Neural cell (in vitro differentiated cells): Measurements from ENCODE around the gene CD72. TPM values are rescaled to one million over a fixed set of nuclear protein-coding genes. Genes with fewer than 3 reads are reported as not detected.
"Not testable (repeated sequence)": the region's sequence is repeated elsewhere in the genome, so short reads cannot be mapped to it uniquely, and the experiment has no call there.

Experiments
- H2AFZ ChIP-seq: fragments of 200-600, 300-800 bp; sonication (generic), shearing (Covaris generic); 2 replicates; pipeline ENCODE4 v1.6.0; 2014; ENCODE audit warnings: low read depth, mild to moderate bottlenecking, antibody characterized with exemption, low read length, moderate library complexity
- H3F3A ChIP-seq: fragments of 200-600 bp; shearing (Covaris generic); 2 replicates; pipeline ENCODE4 v1.6.1; 2016; ENCODE audit warnings: mild to moderate bottlenecking, moderate library complexity, mixed read lengths, antibody characterized with exemption, low read length; ENCODE audit not compliant: insufficient read depth, poor library complexity, severe bottlenecking
- H3K27ac ChIP-seq: fragments of 200-600, 300-800 bp; sonication (generic), shearing (Covaris generic); 2 replicates; pipeline ENCODE4 v1.5.1; 2014; ENCODE audit warnings: mild to moderate bottlenecking, low read length, moderate library complexity
- H3K27me3 ChIP-seq: fragments of 300-800, 200-600 bp; sonication (generic), shearing (Covaris generic); 2 replicates; pipeline ENCODE4 v1.6.0; 2014; ENCODE audit warnings: mild to moderate bottlenecking, low read depth, low read length, moderate library complexity; ENCODE audit not compliant: insufficient read depth
- H3K36me3 ChIP-seq: fragments of 300-800, 200-600 bp; sonication (generic), shearing (Covaris generic); 2 replicates; pipeline ENCODE4 v1.5.1; 2014; ENCODE audit warnings: mild to moderate bottlenecking, antibody characterized with exemption, low read length, moderate library complexity; ENCODE audit not compliant: insufficient read depth
- H3K4me2 ChIP-seq: fragments of 300-800, 200-600 bp; sonication (generic), shearing (Covaris generic); 2 replicates; pipeline ENCODE4 v1.6.0; 2014; ENCODE audit warnings: mild to moderate bottlenecking, low read length
- H3K4me3 ChIP-seq: fragments of 300-800, 200-600 bp; sonication (generic), shearing (Covaris generic); 2 replicates; pipeline ENCODE4 v1.5.1; 2014; ENCODE audit warnings: mild to moderate bottlenecking, low read length, moderate library complexity
- H3K79me2 ChIP-seq: fragments of 200-600 bp; shearing (Covaris generic); replicated peaks from 2 replicates; pipeline ENCODE4 v1.6.0; 2014; ENCODE audit warnings: mild to moderate bottlenecking, low read length, moderate library complexity; ENCODE audit not compliant: insufficient read depth
- H3K9ac ChIP-seq: fragments of 300-800, 200-600 bp; sonication (generic), shearing (Covaris generic); 2 replicates; pipeline ENCODE4 v1.6.1; 2016; ENCODE audit warnings: mild to moderate bottlenecking, low read length, mixed read lengths
- H3K9me2 ChIP-seq: fragments of 200-600 bp; shearing (Covaris generic); 2 replicates; pipeline ENCODE4 v1.6.1; 2016; ENCODE audit warnings: mild to moderate bottlenecking, low read length, mixed read lengths; ENCODE audit not compliant: insufficient read depth
- H3K9me3 ChIP-seq: fragments of 200-600, 300-800 bp; sonication (generic), shearing (Covaris generic); 2 replicates; pipeline ENCODE4 v1.6.1; 2016; ENCODE audit warnings: mild to moderate bottlenecking, mixed run types, low read length, moderate library complexity, mixed read lengths
- H4K20me1 ChIP-seq: fragments of 200-600 bp; shearing (Covaris generic); 2 replicates; pipeline ENCODE4 v1.6.1; 2016; ENCODE audit warnings: mild to moderate bottlenecking, mixed run types; ENCODE audit not compliant: insufficient read depth
- CTCF ChIP-seq: fragments of 450-650 bp; IDR thresholded peaks from 2 replicates; pipeline ENCODE4 v1.5.1; 2014; ENCODE audit warnings: antibody characterized with exemption, mild to moderate bottlenecking, moderate library complexity; ENCODE audit not compliant: poor library complexity, severe bottlenecking
- EP300 ChIP-seq: fragments of 450-650 bp; conservative IDR thresholded peaks from 2 replicates; pipeline ENCODE4 v1.6.1; 2014; ENCODE audit warnings: antibody characterized with exemption, mild to moderate bottlenecking, moderate library complexity; ENCODE audit not compliant: poor library complexity, severe bottlenecking
- EZH2 ChIP-seq: fragments of 200-600, 300-800 bp; shearing (Covaris generic), sonication (generic); IDR thresholded peaks from 2 replicates; pipeline ENCODE4 v1.6.1; 2014; ENCODE audit warnings: antibody characterized with exemption, low read length, borderline replicate concordance, mild to moderate bottlenecking; ENCODE audit not compliant: insufficient read depth, poor library complexity, severe bottlenecking
- MXI1 ChIP-seq: fragments of 450-650 bp; conservative IDR thresholded peaks from 2 replicates; pipeline ENCODE4 v1.6.1; 2014; ENCODE audit warnings: antibody characterized with exemption, mild to moderate bottlenecking; ENCODE audit not compliant: poor library complexity, severe bottlenecking
- POLR2AphosphoS5 ChIP-seq: IDR thresholded peaks from 2 replicates; pipeline ENCODE4 v1.6.1; 2012
- RAD21 ChIP-seq: fragments of 450-650 bp; conservative IDR thresholded peaks from 2 replicates; pipeline ENCODE4 v1.6.1; 2014; ENCODE audit warnings: antibody characterized with exemption, mild to moderate bottlenecking, moderate library complexity
- REST ChIP-seq: IDR thresholded peaks from 2 replicates; pipeline ENCODE4 v1.6.1; 2012; ENCODE audit warnings: borderline replicate concordance
- SMC3 ChIP-seq: fragments of 450-650 bp; conservative IDR thresholded peaks from 2 replicates; pipeline ENCODE4 v1.6.1; 2014; ENCODE audit warnings: antibody characterized with exemption, mild to moderate bottlenecking, moderate library complexity; ENCODE audit not compliant: poor library complexity
- TAF1 ChIP-seq: IDR thresholded peaks from 2 replicates; pipeline ENCODE4 v1.6.1; 2012; ENCODE audit warnings: low read depth
- polyA plus RNA-seq: library from polyadenylated mRNA; depleted of rRNA; stranded (reverse); fragments of >200 nt; gene quantifications from 2 replicates; pipeline ENCODE4 v1.2.3, GENCODE V29; 2014

The CD72 gene
- polyA plus RNA-seq, 1 donor from 2014 or later: not detected

GRCh38 chr9:35615981-35616680 lies 2.1 kb downstream of the CD72 start:
- no peaks in the 10 kb centered on the region for H3K9me3 ChIP-seq
- no peaks in the 10 kb centered on the region for H3K36me3 ChIP-seq
- no peak overlapping the region for H3K9ac ChIP-seq
- TF ChIP-seq EP300 (no peak), RAD21 (no peak), TAF1 (no peak), EZH2 (no peak), POLR2AphosphoS5 (no peak)
- H3K4me3 ChIP-seq: no peak overlapping the region
- H3K9me2 ChIP-seq: no peaks in the 10 kb centered on the region
- H3K79me2 ChIP-seq: no peaks in the 10 kb centered on the region
- H3K27ac ChIP-seq: no peak overlapping the region
- H3F3A ChIP-seq: no peaks in the 10 kb centered on the region
- H2AFZ ChIP-seq: no peak overlapping the region
- no peaks in the 10 kb centered on the region for H4K20me1 ChIP-seq
- peaks cover 33% of the 10 kb centered on the region for H3K27me3 ChIP-seq
- H3K4me2 ChIP-seq: no peak overlapping the region

- no peaks in the 10 kb centered on the region for H3K9me2 ChIP-seq
- TF ChIP-seq EP300 (no peak), POLR2AphosphoS5 (no peak), REST (no peak), SMC3 (no peak), CTCF (no peak), RAD21 (no peak), TAF1 (no peak), EZH2 (no peak), MXI1 (no peak)
- peaks cover 3% of the 10 kb centered on the region for H3K36me3 ChIP-seq
- H4K20me1 ChIP-seq: no peaks in the 10 kb centered on the region
- no peak overlapping the region for H3K4me3 ChIP-seq
- no peaks in the 10 kb centered on the region for H3K79me2 ChIP-seq
- peaks cover 32% of the 10 kb centered on the region for H3K27me3 ChIP-seq
- no peak overlapping the region for H2AFZ ChIP-seq
- no peaks in the 10 kb centered on the region for H3F3A ChIP-seq
- H3K4me2 ChIP-seq: no peak overlapping the region
- no peaks in the 10 kb centered on the region for H3K9me3 ChIP-seq
- no peak overlapping the region for H3K27ac ChIP-seq
- H3K9ac ChIP-seq: no peak overlapping the region
These were observed 5.4 kb downstream of the CD72 start for GRCh38 chr9:35612843-35613242.

GRCh38 chr9:35612066-35612465 lies 6.1 kb downstream of the CD72 start:
- H3K4me3 ChIP-seq, H4K20me1 ChIP-seq, H3K36me3 ChIP-seq, H3K9me3 ChIP-seq, H3K9me2 ChIP-seq, H3K9ac ChIP-seq, H2AFZ ChIP-seq, H3K27ac ChIP-seq, H3K4me2 ChIP-seq, H3F3A ChIP-seq, H3K79me2 ChIP-seq: not testable (repeated sequence)
- H3K27me3 ChIP-seq: peaks cover 24% of the 10 kb centered on the region
